PFSK-1 (cell line): Measurements from ENCODE around the gene NTPCR.

Source experiments
- FOXP2 ChIP-seq: optimal IDR thresholded peaks from 2 replicates; pipeline ENCODE3; 2011; ENCODE audit warnings: borderline replicate concordance, control low read depth, inconsistent platforms; ENCODE audit not compliant: insufficient read depth; ENCODE audit errors: extremely low read length, extremely low read depth
- POLR2AphosphoS5 ChIP-seq: IDR thresholded peaks from 2 replicates; pipeline ENCODE4 v1.6.1; 2012; ENCODE audit warnings: low read depth, mild to moderate bottlenecking, control low read depth, low read length, moderate library complexity
- SIN3A ChIP-seq: IDR thresholded peaks from 2 replicates; pipeline ENCODE4 v1.6.1; 2012; ENCODE audit warnings: mild to moderate bottlenecking, low read length, moderate library complexity, borderline replicate concordance; ENCODE audit not compliant: insufficient read depth
- TAF1 ChIP-seq: IDR thresholded peaks from 2 replicates; pipeline ENCODE4 v1.6.1; 2012; ENCODE audit warnings: low read length, control low read depth, borderline replicate concordance; ENCODE audit not compliant: insufficient read depth
- TF ChIP-seq, protein P1 (sequence below), 2 experiments: IDR thresholded peaks; 2 replicates each; pipeline versions ENCODE4 v1.6.1 to v1.8.0; 2011 to 2012; ENCODE audit warnings: low read depth in 2 of 2, low read length in 2 of 2, control low read depth in 1 of 2, inconsistent platforms in 1 of 2, mild to moderate bottlenecking in 1 of 2, moderate library complexity in 1 of 2; ENCODE audit not compliant: insufficient read depth in 1 of 2

DNA sequence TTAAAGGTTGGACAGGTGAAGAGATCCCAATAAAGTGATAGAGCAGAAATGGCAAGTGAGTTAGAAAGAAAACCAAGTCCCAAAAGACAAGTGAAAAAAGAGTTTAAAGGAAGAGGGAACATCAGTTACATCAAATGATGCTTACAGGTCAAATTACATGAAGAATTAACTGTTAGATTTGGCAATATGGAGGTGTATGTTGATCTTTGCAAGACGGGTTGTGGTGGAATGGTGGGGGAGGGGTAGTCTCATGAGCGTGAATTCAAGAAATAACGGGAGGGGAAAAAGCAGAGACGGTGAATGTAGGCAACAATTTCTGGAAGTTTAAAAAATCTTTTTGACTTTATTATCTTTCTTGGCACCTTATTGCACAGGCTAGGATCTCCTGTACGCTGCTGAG lies 76.6 kb downstream of the NTPCR start:
- TF ChIP-seq TAF1, result no peak
- TF ChIP-seq POLR2AphosphoS5, result no peak
- TF ChIP-seq, protein P1, sequence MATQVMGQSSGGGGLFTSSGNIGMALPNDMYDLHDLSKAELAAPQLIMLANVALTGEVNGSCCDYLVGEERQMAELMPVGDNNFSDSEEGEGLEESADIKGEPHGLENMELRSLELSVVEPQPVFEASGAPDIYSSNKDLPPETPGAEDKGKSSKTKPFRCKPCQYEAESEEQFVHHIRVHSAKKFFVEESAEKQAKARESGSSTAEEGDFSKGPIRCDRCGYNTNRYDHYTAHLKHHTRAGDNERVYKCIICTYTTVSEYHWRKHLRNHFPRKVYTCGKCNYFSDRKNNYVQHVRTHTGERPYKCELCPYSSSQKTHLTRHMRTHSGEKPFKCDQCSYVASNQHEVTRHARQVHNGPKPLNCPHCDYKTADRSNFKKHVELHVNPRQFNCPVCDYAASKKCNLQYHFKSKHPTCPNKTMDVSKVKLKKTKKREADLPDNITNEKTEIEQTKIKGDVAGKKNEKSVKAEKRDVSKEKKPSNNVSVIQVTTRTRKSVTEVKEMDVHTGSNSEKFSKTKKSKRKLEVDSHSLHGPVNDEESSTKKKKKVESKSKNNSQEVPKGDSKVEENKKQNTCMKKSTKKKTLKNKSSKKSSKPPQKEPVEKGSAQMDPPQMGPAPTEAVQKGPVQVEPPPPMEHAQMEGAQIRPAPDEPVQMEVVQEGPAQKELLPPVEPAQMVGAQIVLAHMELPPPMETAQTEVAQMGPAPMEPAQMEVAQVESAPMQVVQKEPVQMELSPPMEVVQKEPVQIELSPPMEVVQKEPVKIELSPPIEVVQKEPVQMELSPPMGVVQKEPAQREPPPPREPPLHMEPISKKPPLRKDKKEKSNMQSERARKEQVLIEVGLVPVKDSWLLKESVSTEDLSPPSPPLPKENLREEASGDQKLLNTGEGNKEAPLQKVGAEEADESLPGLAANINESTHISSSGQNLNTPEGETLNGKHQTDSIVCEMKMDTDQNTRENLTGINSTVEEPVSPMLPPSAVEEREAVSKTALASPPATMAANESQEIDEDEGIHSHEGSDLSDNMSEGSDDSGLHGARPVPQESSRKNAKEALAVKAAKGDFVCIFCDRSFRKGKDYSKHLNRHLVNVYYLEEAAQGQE (IDR thresholded peaks at IDR 0.05; ENCODE audit: insufficient read depth in 1 of 2, low read depth in 2 of 2, low read length in 2 of 2), result no peak
- TF ChIP-seq SIN3A, result no peak
- TF ChIP-seq FOXP2, result no peak
